Muscle layer of duodenum (tissue), 2 donors: Measurements from ENCODE around the gene FNTB.

Experiments
- H3K27ac ChIP-seq: one replicate; pipeline ENCODE4 v1.7.0; 2013; ENCODE audit warnings: mild to moderate bottlenecking, low read length
- H3K27me3 ChIP-seq: one replicate; pipeline ENCODE4 v1.7.0; 2013; ENCODE audit warnings: low read depth, mild to moderate bottlenecking, control low read depth, low read length
- H3K36me3 ChIP-seq, 2 donors: one replicate each; pipeline ENCODE4 v1.7.0; 2013; ENCODE audit warnings: low read length in 2 of 2, control low read depth in 1 of 2, mild to moderate bottlenecking in 1 of 2; ENCODE audit not compliant: insufficient read depth in 2 of 2, control insufficient read depth in 1 of 2
- H3K4me1 ChIP-seq, 2 donors: one replicate each; pipeline ENCODE4 v1.7.0; 2013; ENCODE audit warnings: low read length in 2 of 2, mild to moderate bottlenecking in 2 of 2, control low read depth in 1 of 2, moderate library complexity in 1 of 2; ENCODE audit not compliant: insufficient read depth in 2 of 2, control insufficient read depth in 1 of 2
- H3K4me3 ChIP-seq, 2 donors: one replicate each; pipeline ENCODE4 v1.7.0; 2013; ENCODE audit warnings: low read length in 2 of 2, low read depth in 1 of 2, mild to moderate bottlenecking in 1 of 2
- H3K9me3 ChIP-seq, 2 donors: one replicate each; pipeline ENCODE4 v1.7.0; 2013; ENCODE audit warnings: low read length in 2 of 2, control low read depth in 1 of 2, mild to moderate bottlenecking in 1 of 2; ENCODE audit not compliant: control insufficient read depth in 1 of 2
- donor health status: healthy.

The FNTB gene

GRCh38 chr14:64990296-64990695 is 3.6 kb downstream of the FNTB start:
- Histone ChIP-seq H3K9me3 (no peaks in the 10 kb centered on the region), H3K27ac (no peak overlapping the region), H3K36me3 (no peaks in the 10 kb centered on the region), H3K4me3 (no peak overlapping the region), H3K27me3 (no peaks in the 10 kb centered on the region), H3K4me1 (peaks cover 6 to 11% of the 10 kb centered on the region in 2 donors)

GRCh38 chr14:64990939-64991338 is 4.2 kb downstream of the FNTB start:
- Histone ChIP-seq H3K27ac (no peak overlapping the region), H3K9me3 (no peaks in the 10 kb centered on the region), H3K27me3 (no peaks in the 10 kb centered on the region), H3K4me1 (peaks cover 6 to 11% of the 10 kb centered on the region in 2 donors), H3K4me3 (no peak overlapping the region), H3K36me3 (no peaks in the 10 kb centered on the region)

GRCh38 chr14:64992328-64992885 is 5.7 kb downstream of the FNTB start:
- no peak overlapping the region for H3K4me3 ChIP-seq
- H3K27me3 ChIP-seq: no peaks in the 10 kb centered on the region
- peaks cover 5 to 6% of the 10 kb centered on the region in 2 donors for H3K4me1 ChIP-seq
- H3K36me3 ChIP-seq: no peaks in the 10 kb centered on the region
- no peak overlapping the region for H3K27ac ChIP-seq
- no peaks in the 10 kb centered on the region for H3K9me3 ChIP-seq

- Histone ChIP-seq H3K36me3 (no peaks in the 10 kb centered on the region), H3K4me3 (no peak overlapping the region), H3K27me3 (no peaks in the 10 kb centered on the region), H3K9me3 (no peaks in the 10 kb centered on the region), H3K27ac (no peak overlapping the region), H3K4me1 (peaks cover 0 to 4% of the 10 kb centered on the region in 2 donors)
Observed at GRCh38 chr14:64993266-64993930, 6.7 kb downstream of the FNTB start.

GRCh38 chr14:64994540-64994939 is 7.8 kb downstream of the FNTB start:
- Histone ChIP-seq H3K27ac (no peak overlapping the region), H3K4me1 (peaks cover 0 to 5% of the 10 kb centered on the region in 2 donors)

GRCh38 chr14:64995291-64995690 is 8.6 kb downstream of the FNTB start:
- peaks cover 0 to 5% of the 10 kb centered on the region in 2 donors for H3K4me1 ChIP-seq
- no peak overlapping the region for H3K27ac ChIP-seq
- no peaks in the 10 kb centered on the region for H3K36me3 ChIP-seq
- no peak overlapping the region for H3K4me3 ChIP-seq
- no peaks in the 10 kb centered on the region for H3K27me3 ChIP-seq
- H3K9me3 ChIP-seq: no peaks in the 10 kb centered on the region

More at GRCh38 chr14:64994540-64994939, 7.8 kb downstream of the FNTB start:
- no peaks in the 10 kb centered on the region for H3K27me3 ChIP-seq
- H3K9me3 ChIP-seq: no peaks in the 10 kb centered on the region
- no peaks in the 10 kb centered on the region for H3K36me3 ChIP-seq
- H3K4me3 ChIP-seq: no peak overlapping the region

GRCh38 chr14:64997108-64997794 is 10.6 kb downstream of the FNTB start:
- Histone ChIP-seq H3K4me3 (no peak overlapping the region), H3K27me3 (no peaks in the 10 kb centered on the region), H3K9me3 (no peaks in the 10 kb centered on the region), H3K4me1 (peaks cover 0 to 13% of the 10 kb centered on the region in 2 donors), H3K36me3 (no peaks in the 10 kb centered on the region), H3K27ac (no peak overlapping the region)

- H3K4me3 ChIP-seq: no peak overlapping the region
- peaks cover 0 to 13% of the 10 kb centered on the region in 2 donors for H3K4me1 ChIP-seq
- peaks cover 0 to under 1% of the 10 kb centered on the region in 2 donors for H3K36me3 ChIP-seq
- H3K27ac ChIP-seq: no peak overlapping the region
- H3K27me3 ChIP-seq: no peaks in the 10 kb centered on the region
- H3K9me3 ChIP-seq: no peaks in the 10 kb centered on the region
Observed at GRCh38 chr14:64998455-64998931, 11.8 kb downstream of the FNTB start.

GRCh38 chr14:65000898-65001591 is 14.3 kb downstream of the FNTB start:
- H3K27ac ChIP-seq: no peak overlapping the region
- H3K4me1 ChIP-seq: peaks cover 0 to 13% of the 10 kb centered on the region in 2 donors
- no peaks in the 10 kb centered on the region for H3K9me3 ChIP-seq
- H3K27me3 ChIP-seq: no peaks in the 10 kb centered on the region
- no peak overlapping the region for H3K4me3 ChIP-seq
- H3K36me3 ChIP-seq: peaks cover 0 to 9% of the 10 kb centered on the region in 2 donors

- no peak overlapping the region for H3K27ac ChIP-seq
- H3K4me3 ChIP-seq: no peak overlapping the region
- no peaks in the 10 kb centered on the region for H3K9me3 ChIP-seq
- no peaks in the 10 kb centered on the region for H3K27me3 ChIP-seq
- peaks cover 0 to 13% of the 10 kb centered on the region in 2 donors for H3K4me1 ChIP-seq
- H3K36me3 ChIP-seq: peaks cover 0 to 9% of the 10 kb centered on the region in 2 donors
Observed at GRCh38 chr14:65001723-65002122, 15.0 kb downstream of the FNTB start.

- Histone ChIP-seq H3K4me1 (peaks cover 0 to 13% of the 10 kb centered on the region in 2 donors), H3K36me3 (peaks cover 0 to 9% of the 10 kb centered on the region in 2 donors), H3K27ac (no peak overlapping the region), H3K4me3 (no peak overlapping the region), H3K27me3 (no peaks in the 10 kb centered on the region), H3K9me3 (no peaks in the 10 kb centered on the region)
Observed at GRCh38 chr14:65002586-65003210, 16.0 kb downstream of the FNTB start.
